ENCODE data around the gene NEO1.

Gene NEO1

GRCh38 chr15:73318463-73319351 is 266.4 kb downstream of the NEO1 start:
- no peak for DNase-seq

- no peak for DNase-seq
Observed at GRCh38 chr15:73319460-73320245, 267.4 kb downstream of the NEO1 start.

- DNase-seq = no peak
Observed at GRCh38 chr15:73320619-73321180, 268.4 kb downstream of the NEO1 start.

- DNase-seq = peak in 1 of 2 experiments; percentile 14
Observed at GRCh38 chr15:73321496-73322450, 269.5 kb downstream of the NEO1 start.

- no peak for DNase-seq
Observed at GRCh38 chr15:73322665-73323373, 270.6 kb downstream of the NEO1 start.

- DNase-seq = no peak
Observed at GRCh38 chr15:73323374-73323955, 271.2 kb downstream of the NEO1 start.

- DNase-seq = no peak
Observed at GRCh38 chr15:73323956-73324355, 271.7 kb downstream of the NEO1 start.

- DNase-seq = no peak
Observed at GRCh38 chr15:73324496-73325170, 272.4 kb downstream of the NEO1 start.

GRCh38 chr15:73325191-73325861 is 273.1 kb downstream of the NEO1 start:
- DNase-seq = no peak

- DNase-seq = no peak
Observed at GRCh38 chr15:73326157-73326556, 273.9 kb downstream of the NEO1 start.

- DNase-seq = no peak
Observed at GRCh38 chr15:73328149-73328820, 276.0 kb downstream of the NEO1 start.

GRCh38 chr15:73328981-73329380 is 276.7 kb downstream of the NEO1 start:
- DNase-seq = no peak

- DNase-seq = no peak
Observed at GRCh38 chr15:73329501-73330200, 277.4 kb downstream of the NEO1 start.

- no peak for DNase-seq
Observed at GRCh38 chr15:73330206-73331051, 278.2 kb downstream of the NEO1 start.

GRCh38 chr15:73331501-73331900 is 279.2 kb downstream of the NEO1 start:
- no peak for DNase-seq

GRCh38 chr15:73331991-73332925 is 280.0 kb downstream of the NEO1 start:
- DNase-seq = no peak

GRCh38 chr15:73333001-73333400 is 280.7 kb downstream of the NEO1 start:
- no peak for DNase-seq

Measured in Kasumi-1 (cell line).